Mesenchymal stem cell (in vitro differentiated cells and primary cell): Measurements from ENCODE around the gene POU6F1.

ENCODE experiments used
- DNase-seq: peaks from one replicate; pipeline ENCODE4 v3.0.0-alpha.2; 2013
- H2AFZ ChIP-seq: one replicate; pipeline ENCODE4 v1.6.1; 2013; ENCODE audit warnings: low read depth, mild to moderate bottlenecking, control low read depth, inconsistent platforms, low read length, moderate library complexity
- H2AK5ac ChIP-seq: 2 replicates; pipeline ENCODE4 v1.6.1; 2013; ENCODE audit warnings: low read length, moderate library complexity, mild to moderate bottlenecking, inconsistent platforms; ENCODE audit not compliant: severe bottlenecking
- H2BK120ac ChIP-seq: one replicate; pipeline ENCODE4 v1.6.1; 2013; ENCODE audit warnings: low read depth, mild to moderate bottlenecking, inconsistent platforms, low read length, moderate library complexity
- H2BK12ac ChIP-seq, 2 experiments: one replicate each; pipeline ENCODE4 v1.6.1; 2013; ENCODE audit warnings: inconsistent platforms in 2 of 2, low read length in 2 of 2, mild to moderate bottlenecking in 2 of 2, moderate library complexity in 2 of 2, control low read depth in 1 of 2
- H2BK15ac ChIP-seq: one replicate; pipeline ENCODE4 v1.6.1; 2013; ENCODE audit warnings: mild to moderate bottlenecking, low read depth, inconsistent platforms; ENCODE audit not compliant: poor library complexity, severe bottlenecking
- H2BK5ac ChIP-seq: 2 replicates; pipeline ENCODE4 v1.6.1; 2013; ENCODE audit warnings: low read depth, mild to moderate bottlenecking, low read length, control low read depth, inconsistent platforms; ENCODE audit not compliant: poor library complexity, severe bottlenecking
- H3K14ac ChIP-seq, 2 experiments: one replicate each; pipeline ENCODE4 v1.6.1; 2013; ENCODE audit warnings: inconsistent platforms in 2 of 2, low read length in 2 of 2, control low read depth in 1 of 2, mild to moderate bottlenecking in 1 of 2, moderate library complexity in 1 of 2
- H3K18ac ChIP-seq, 2 experiments: one replicate each; pipeline ENCODE4 v1.6.1; 2013; ENCODE audit warnings: inconsistent platforms in 2 of 2, low read length in 2 of 2, control low read depth in 1 of 2, low read depth in 1 of 2, mild to moderate bottlenecking in 1 of 2
- H3K23ac ChIP-seq, 2 experiments: one replicate each; pipeline ENCODE4 v1.6.1; 2013; ENCODE audit warnings: inconsistent platforms in 2 of 2, low read length in 2 of 2, mild to moderate bottlenecking in 2 of 2, moderate library complexity in 2 of 2, control low read depth in 1 of 2
- H3K27ac ChIP-seq: 2 replicates; pipeline ENCODE4 v1.5.1; 2013; ENCODE audit warnings: mild to moderate bottlenecking, moderate library complexity, low read length, control low read depth, inconsistent platforms; ENCODE audit not compliant: poor library complexity, severe bottlenecking
- H3K27me3 ChIP-seq, 2 experiments: 2 replicates each; pipeline versions ENCODE4 v1.6.1 to v1.7.0; 2013; ENCODE audit warnings: low read length in 2 of 2, mild to moderate bottlenecking in 2 of 2, moderate library complexity in 2 of 2, control low read depth in 1 of 2, inconsistent platforms in 1 of 2; ENCODE audit not compliant: control insufficient read depth in 1 of 2, insufficient read depth in 1 of 2
- H3K36me3 ChIP-seq, 2 experiments: 2 replicates each; pipeline versions ENCODE4 v1.6.1 to v1.7.0; 2013; ENCODE audit warnings: low read length in 2 of 2, control low read depth in 1 of 2, inconsistent platforms in 1 of 2, low read depth in 1 of 2, mild to moderate bottlenecking in 1 of 2; ENCODE audit not compliant: insufficient read depth in 2 of 2, control insufficient read depth in 1 of 2
- H3K4ac ChIP-seq, 2 experiments: one replicate each; pipeline ENCODE4 v1.6.1; 2013; ENCODE audit warnings: inconsistent platforms in 2 of 2, low read length in 2 of 2, mild to moderate bottlenecking in 2 of 2, moderate library complexity in 2 of 2, control low read depth in 1 of 2, low read depth in 1 of 2
- H3K4me1 ChIP-seq: 2 replicates; pipeline ENCODE4 v1.6.1; 2013; ENCODE audit warnings: low read depth, low read length, control low read depth; ENCODE audit not compliant: control insufficient read depth, insufficient read depth
- H3K4me2 ChIP-seq: 2 replicates; pipeline ENCODE4 v1.6.1; 2013; ENCODE audit warnings: low read length, mild to moderate bottlenecking, inconsistent platforms; ENCODE audit not compliant: poor library complexity, severe bottlenecking
- H3K4me3 ChIP-seq, 2 experiments: 2 replicates each; pipeline versions ENCODE4 v1.5.1 to v1.7.0; 2013; ENCODE audit warnings: low read length in 2 of 2, mild to moderate bottlenecking in 2 of 2, control low read depth in 1 of 2, low read depth in 1 of 2; ENCODE audit not compliant: insufficient read depth in 1 of 2
- H3K79me1 ChIP-seq: replicated peaks from 2 replicates; pipeline ENCODE4 v1.6.1; 2013; ENCODE audit warnings: mild to moderate bottlenecking, control low read depth, low read length, inconsistent platforms; ENCODE audit not compliant: poor library complexity, severe bottlenecking
- H3K9ac ChIP-seq: 2 replicates; pipeline ENCODE4 v1.7.0; 2013; ENCODE audit warnings: mild to moderate bottlenecking, low read length, moderate library complexity
- H3K9me3 ChIP-seq: 2 replicates; pipeline ENCODE4 v1.7.0; 2013; ENCODE audit warnings: mild to moderate bottlenecking, low read length; ENCODE audit not compliant: control insufficient read depth
- H4K8ac ChIP-seq: one replicate; pipeline ENCODE4 v1.6.1; 2013; ENCODE audit warnings: inconsistent platforms, mild to moderate bottlenecking, low read length, moderate library complexity
- H4K91ac ChIP-seq: one replicate; pipeline ENCODE4 v1.6.1; 2013; ENCODE audit warnings: mild to moderate bottlenecking, low read length, inconsistent platforms
- WGBS: methylation state at CpG from one replicate; pipeline ENCODE4 v1.1.7; 2013; ENCODE audit warnings: mixed read lengths; 5-methylcytosine and 5-hydroxymethylcytosine counted together

POU6F1 gene

GRCh38 chr12:51188359-51189051 lies 29.4 kb downstream of the POU6F1 start:
- H3K23ac ChIP-seq = no peak overlapping the region
- H2BK120ac ChIP-seq = no peak overlapping the region
- H4K8ac ChIP-seq = no peak overlapping the region
- no peak overlapping the region for H3K4me2 ChIP-seq
- H3K4me1 ChIP-seq = no peaks in the 10 kb centered on the region
- H3K27ac ChIP-seq = no peak overlapping the region
- no peak overlapping the region for H3K4ac ChIP-seq
- H3K4me3 ChIP-seq = no peak overlapping the region
- DNase-seq = no peak
- H3K36me3 ChIP-seq = peaks cover 2 to 8% of the 10 kb centered on the region in 2 experiments
- no peaks in the 10 kb centered on the region for H3K79me1 ChIP-seq
- H2BK5ac ChIP-seq = no peak overlapping the region
- no peak overlapping the region for H4K91ac ChIP-seq
- no peak overlapping the region for H2AFZ ChIP-seq
- H3K18ac ChIP-seq = no peak overlapping the region
- WGBS = 92% methylated on average over 14 of the region's 14 CpGs
- no peaks in the 10 kb centered on the region for H3K9me3 ChIP-seq
- H3K14ac ChIP-seq = no peak overlapping the region
- H3K9ac ChIP-seq = no peak overlapping the region
- H2AK5ac ChIP-seq = no peak overlapping the region
- peaks cover 0 to 5% of the 10 kb centered on the region in 2 experiments for H3K27me3 ChIP-seq
- no peak overlapping the region for H2BK15ac ChIP-seq
- H2BK12ac ChIP-seq = no peak overlapping the region

GRCh38 chr12:51187370-51187987 lies 30.4 kb downstream of the POU6F1 start:
- no peak overlapping the region for H2BK5ac ChIP-seq
- H3K27ac ChIP-seq = no peak overlapping the region
- H3K14ac ChIP-seq = no peak overlapping the region
- no peaks in the 10 kb centered on the region for H3K4me1 ChIP-seq
- no peak overlapping the region for H2BK12ac ChIP-seq
- no peak overlapping the region for H3K4me2 ChIP-seq
- no peak overlapping the region for H2AK5ac ChIP-seq
- H3K9ac ChIP-seq = no peak overlapping the region
- H2AFZ ChIP-seq = no peak overlapping the region
- H3K4me3 ChIP-seq = no peak overlapping the region
- H3K9me3 ChIP-seq = no peaks in the 10 kb centered on the region
- peaks cover 2 to 8% of the 10 kb centered on the region in 2 experiments for H3K36me3 ChIP-seq
- H3K79me1 ChIP-seq = no peaks in the 10 kb centered on the region
- no peak for DNase-seq
- no peak overlapping the region for H2BK15ac ChIP-seq
- H4K91ac ChIP-seq = no peak overlapping the region
- no peak overlapping the region for H4K8ac ChIP-seq
- H3K23ac ChIP-seq = no peak overlapping the region
- H3K4ac ChIP-seq = no peak overlapping the region
- H3K27me3 ChIP-seq = peaks cover 0 to 7% of the 10 kb centered on the region in 2 experiments
- H2BK120ac ChIP-seq = no peak overlapping the region
- WGBS = 81% methylated on average over 4 of the region's 5 CpGs
- no peak overlapping the region for H3K18ac ChIP-seq

GRCh38 chr12:51186465-51187085 lies 31.3 kb downstream of the POU6F1 start:
- Histone ChIP-seq H2AFZ (no peak overlapping the region), H3K36me3 (peaks cover 2 to 8% of the 10 kb centered on the region in 2 experiments), H3K9me3 (no peaks in the 10 kb centered on the region), H4K91ac (no peak overlapping the region), H3K27ac (no peak overlapping the region), H3K4ac (no peak overlapping the region), H2BK12ac (no peak overlapping the region), H3K14ac (no peak overlapping the region), H4K8ac (no peak overlapping the region), H3K27me3 (peaks cover 0 to 7% of the 10 kb centered on the region in 2 experiments), H3K4me2 (no peak overlapping the region), H2AK5ac (no peak overlapping the region), H3K79me1 (no peaks in the 10 kb centered on the region), H3K4me3 (no peak overlapping the region), H3K9ac (no peak overlapping the region), H2BK5ac (no peak overlapping the region), H2BK120ac (no peak overlapping the region), H3K18ac (no peak overlapping the region), H3K4me1 (no peaks in the 10 kb centered on the region), H2BK15ac (no peak overlapping the region), H3K23ac (no peak overlapping the region)
- 66% methylated on average over 3 of the region's 3 CpGs for WGBS
- no peak for DNase-seq

- Histone ChIP-seq H4K91ac (no peak overlapping the region), H2BK120ac (no peak overlapping the region), H3K4me3 (no peak overlapping the region), H3K27ac (no peak overlapping the region), H2AFZ (no peak overlapping the region), H3K36me3 (peaks cover 0 to 8% of the 10 kb centered on the region in 2 experiments), H3K27me3 (peaks cover 0 to 7% of the 10 kb centered on the region in 2 experiments), H3K23ac (no peak overlapping the region), H3K4me2 (no peak overlapping the region), H2AK5ac (no peak overlapping the region), H4K8ac (no peak overlapping the region), H2BK15ac (no peak overlapping the region), H3K4me1 (no peaks in the 10 kb centered on the region), H3K9me3 (no peaks in the 10 kb centered on the region), H3K18ac (no peak overlapping the region), H3K79me1 (no peaks in the 10 kb centered on the region), H2BK12ac (no peak overlapping the region), H3K4ac (no peak overlapping the region), H3K14ac (no peak overlapping the region), H3K9ac (no peak overlapping the region), H2BK5ac (no peak overlapping the region)
- 85% methylated on average over 6 of the region's 6 CpGs for WGBS
- DNase-seq = no peak
These were observed 32.6 kb downstream of the POU6F1 start for GRCh38 chr12:51185171-51185717.
